Neural cell (in vitro differentiated cells): ENCODE measurements around the gene SLMAP.

Source experiments
- CTCF ChIP-seq: fragments of 450-650 bp; IDR thresholded peaks from 2 replicates; pipeline ENCODE4 v1.5.1; 2014; ENCODE audit warnings: antibody characterized with exemption, mild to moderate bottlenecking, moderate library complexity; ENCODE audit not compliant: poor library complexity, severe bottlenecking
- EP300 ChIP-seq: fragments of 450-650 bp; conservative IDR thresholded peaks from 2 replicates; pipeline ENCODE4 v1.6.1; 2014; ENCODE audit warnings: antibody characterized with exemption, mild to moderate bottlenecking, moderate library complexity; ENCODE audit not compliant: poor library complexity, severe bottlenecking
- EZH2 ChIP-seq: fragments of 200-600, 300-800 bp; shearing (Covaris generic), sonication (generic); IDR thresholded peaks from 2 replicates; pipeline ENCODE4 v1.6.1; 2014; ENCODE audit warnings: antibody characterized with exemption, low read length, borderline replicate concordance, mild to moderate bottlenecking; ENCODE audit not compliant: insufficient read depth, poor library complexity, severe bottlenecking
- TF ChIP-seq, protein P1 (sequence below): IDR thresholded peaks from 2 replicates; pipeline ENCODE4 v1.6.1; 2012; ENCODE audit warnings: borderline replicate concordance

- TF ChIP-seq EP300 (no peak), CTCF (no peak), EZH2 (no peak)
- TF ChIP-seq, protein P1, sequence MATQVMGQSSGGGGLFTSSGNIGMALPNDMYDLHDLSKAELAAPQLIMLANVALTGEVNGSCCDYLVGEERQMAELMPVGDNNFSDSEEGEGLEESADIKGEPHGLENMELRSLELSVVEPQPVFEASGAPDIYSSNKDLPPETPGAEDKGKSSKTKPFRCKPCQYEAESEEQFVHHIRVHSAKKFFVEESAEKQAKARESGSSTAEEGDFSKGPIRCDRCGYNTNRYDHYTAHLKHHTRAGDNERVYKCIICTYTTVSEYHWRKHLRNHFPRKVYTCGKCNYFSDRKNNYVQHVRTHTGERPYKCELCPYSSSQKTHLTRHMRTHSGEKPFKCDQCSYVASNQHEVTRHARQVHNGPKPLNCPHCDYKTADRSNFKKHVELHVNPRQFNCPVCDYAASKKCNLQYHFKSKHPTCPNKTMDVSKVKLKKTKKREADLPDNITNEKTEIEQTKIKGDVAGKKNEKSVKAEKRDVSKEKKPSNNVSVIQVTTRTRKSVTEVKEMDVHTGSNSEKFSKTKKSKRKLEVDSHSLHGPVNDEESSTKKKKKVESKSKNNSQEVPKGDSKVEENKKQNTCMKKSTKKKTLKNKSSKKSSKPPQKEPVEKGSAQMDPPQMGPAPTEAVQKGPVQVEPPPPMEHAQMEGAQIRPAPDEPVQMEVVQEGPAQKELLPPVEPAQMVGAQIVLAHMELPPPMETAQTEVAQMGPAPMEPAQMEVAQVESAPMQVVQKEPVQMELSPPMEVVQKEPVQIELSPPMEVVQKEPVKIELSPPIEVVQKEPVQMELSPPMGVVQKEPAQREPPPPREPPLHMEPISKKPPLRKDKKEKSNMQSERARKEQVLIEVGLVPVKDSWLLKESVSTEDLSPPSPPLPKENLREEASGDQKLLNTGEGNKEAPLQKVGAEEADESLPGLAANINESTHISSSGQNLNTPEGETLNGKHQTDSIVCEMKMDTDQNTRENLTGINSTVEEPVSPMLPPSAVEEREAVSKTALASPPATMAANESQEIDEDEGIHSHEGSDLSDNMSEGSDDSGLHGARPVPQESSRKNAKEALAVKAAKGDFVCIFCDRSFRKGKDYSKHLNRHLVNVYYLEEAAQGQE: no peak
These were observed 205.8 kb downstream of the SLMAP start for GRCh38 chr3:57961828-57962447.
